Camera-type eye (tissue), 1 donor: ENCODE data around the gene HRAS. TPM values are rescaled to one million over a fixed set of nuclear protein-coding genes. Genes with fewer than 3 reads are reported as not detected.

Experiments used
- total RNA-seq: library from RNA; depleted of rRNA; stranded (reverse); fragments of >200 nt; gene quantifications from one replicate; pipeline ENCODE4 v1.2.3, GENCODE V29; 2014

HRAS gene
- 26.4 TPM for total RNA-seq

DNA sequence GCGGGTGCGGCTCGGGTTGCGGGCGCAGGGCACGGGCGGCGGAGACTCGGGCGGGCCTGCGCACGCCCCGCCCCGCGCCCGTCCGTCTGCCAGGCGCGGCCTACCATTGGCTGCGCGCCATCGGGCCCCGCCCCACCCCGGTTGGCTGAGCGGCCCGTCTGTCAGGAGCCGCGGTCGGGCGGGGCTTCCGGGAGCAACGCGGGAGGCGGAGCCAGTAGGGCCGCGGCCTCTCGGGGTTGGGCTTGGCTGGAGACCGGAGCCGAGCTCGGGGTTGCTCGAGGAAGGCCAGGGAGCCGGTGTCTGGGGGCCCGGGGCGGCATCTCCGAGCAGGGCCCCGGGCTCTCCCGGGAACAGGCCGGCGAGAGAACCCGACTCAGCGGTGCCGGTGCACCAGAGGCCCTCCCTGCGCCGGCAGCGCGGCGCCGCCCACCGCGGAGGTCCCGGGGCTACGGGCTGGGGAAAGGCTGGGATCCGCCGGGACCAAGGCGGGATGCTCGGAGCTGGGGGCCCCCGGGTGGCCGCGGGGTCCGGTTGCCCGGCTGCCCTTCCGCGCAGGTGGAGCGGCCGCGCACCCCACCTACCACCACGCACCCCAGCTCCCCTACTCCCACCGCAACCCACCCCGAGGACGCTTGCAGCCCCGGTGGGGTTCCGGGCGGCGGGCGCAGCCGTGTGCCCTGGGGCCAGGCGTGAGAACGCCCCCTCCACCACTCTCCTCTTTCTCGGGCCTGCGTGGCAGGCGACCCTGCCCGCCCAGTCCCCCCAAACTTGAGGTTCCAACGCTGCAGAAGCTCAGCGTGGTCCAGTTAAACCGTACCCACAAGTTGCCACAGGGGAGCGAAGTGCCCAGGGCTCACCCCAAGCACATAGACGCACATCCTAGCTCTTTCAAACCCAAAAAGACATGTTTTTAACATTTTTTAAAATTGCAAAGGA is at the start of gene HRAS:
HRAS (minus strand) TSS at position 58 of the 936 bp plus-strand sequence.

GRCh38 chr11:575996-576768 is 40.8 kb upstream of the HRAS start, which contains the start of gene PHRF1:
Gene PHRF1 (plus strand): TSS chr11:576470. CDS start chr11:581513, 5,043 bp downstream.

DNA sequence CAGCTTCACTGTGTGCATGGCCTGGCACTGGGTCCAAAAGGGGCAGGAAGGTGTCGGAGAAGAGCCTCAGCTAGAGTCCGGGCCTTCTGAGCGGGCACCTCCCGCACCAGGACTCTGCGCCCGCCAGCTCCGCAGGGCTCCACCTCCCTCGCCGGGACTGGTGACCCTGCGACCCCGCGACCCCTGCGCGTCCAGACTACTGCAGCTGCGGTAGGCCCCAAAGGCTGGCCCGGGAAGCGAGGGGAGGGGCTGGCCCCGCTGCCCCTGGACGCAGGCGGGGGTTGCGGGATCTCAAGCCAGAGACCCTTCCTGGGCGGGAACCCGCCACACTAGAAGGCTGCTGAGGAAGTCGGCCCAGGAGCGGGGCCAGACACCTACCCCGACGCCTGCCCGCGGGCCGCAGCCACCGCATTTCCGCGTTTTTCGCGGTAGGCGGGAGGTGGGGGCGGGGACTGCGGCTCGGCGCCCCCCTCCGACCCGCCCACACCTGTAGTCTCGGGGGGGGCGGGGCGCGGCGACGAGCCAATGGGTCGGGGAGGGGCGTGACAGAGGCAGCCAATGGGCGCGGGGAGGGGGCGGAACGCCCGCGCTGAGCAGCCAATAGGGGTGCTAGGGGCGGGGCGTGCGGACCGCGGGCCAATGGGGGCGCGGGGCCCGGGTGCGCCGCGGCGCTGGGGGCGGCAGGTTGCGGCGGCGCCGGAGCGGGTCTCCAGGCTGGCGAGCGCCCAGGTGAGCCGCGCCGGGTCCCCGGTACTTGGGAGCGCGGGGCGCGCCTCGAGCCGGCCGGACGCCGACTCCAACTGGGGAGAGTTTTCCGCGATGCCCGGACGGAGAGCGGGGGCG is 25.1 kb upstream of the HRAS start, which contains the start of the genes LMNTD2 and RASSF7:
LMNTD2 (minus strand) TSS at position 434 of the 843 bp plus-strand sequence; CDS start at position 412, 22 bp downstream.
RASSF7 (plus strand) TSS at position 666 of the 843 bp plus-strand sequence. CDS start 799 bp downstream, outside the sequence.

DNA sequence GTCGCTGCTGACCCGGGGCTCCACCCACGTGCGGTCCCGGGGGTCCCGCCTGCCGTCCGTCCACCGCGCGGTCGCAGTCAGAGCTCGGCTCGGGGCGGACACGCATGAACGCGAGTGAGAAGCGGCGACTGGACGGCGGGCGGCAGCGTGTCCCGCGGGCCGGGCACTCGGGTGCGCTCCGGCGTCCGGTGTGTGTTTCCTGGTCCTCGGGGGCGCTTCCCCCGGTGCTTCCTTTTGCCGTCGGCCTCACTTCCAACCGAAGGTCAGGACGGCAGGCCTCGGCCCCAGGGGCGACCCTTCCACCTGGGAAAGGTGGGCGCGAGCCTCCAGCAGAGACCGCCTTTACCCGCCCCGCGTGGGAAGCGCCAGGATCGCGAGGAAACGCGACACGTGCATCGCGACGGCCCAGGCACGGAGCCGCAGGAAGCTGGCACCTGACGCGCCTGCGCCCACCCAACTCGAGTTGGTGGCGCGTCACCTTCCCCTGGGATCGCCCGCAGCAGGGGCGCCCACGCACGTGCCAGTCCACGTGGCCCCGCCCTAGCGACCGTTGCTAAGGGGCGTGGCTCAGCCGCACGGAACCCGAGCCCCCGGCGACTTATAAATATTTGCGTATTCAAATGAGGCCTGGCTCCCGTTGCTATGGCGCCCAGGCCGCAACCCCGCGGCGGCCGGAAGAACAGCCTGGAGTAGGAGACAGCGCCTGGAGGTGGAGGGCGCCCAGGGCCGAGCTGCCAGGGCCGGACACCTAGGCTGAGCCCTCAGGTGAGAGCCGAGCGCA is 1.7 kb upstream of the HRAS start, which contains the start of gene LRRC56:
LRRC56 (plus strand) TSS at position 687 of the 781 bp plus-strand sequence. CDS start 3,158 bp downstream, outside the sequence.

DNA sequence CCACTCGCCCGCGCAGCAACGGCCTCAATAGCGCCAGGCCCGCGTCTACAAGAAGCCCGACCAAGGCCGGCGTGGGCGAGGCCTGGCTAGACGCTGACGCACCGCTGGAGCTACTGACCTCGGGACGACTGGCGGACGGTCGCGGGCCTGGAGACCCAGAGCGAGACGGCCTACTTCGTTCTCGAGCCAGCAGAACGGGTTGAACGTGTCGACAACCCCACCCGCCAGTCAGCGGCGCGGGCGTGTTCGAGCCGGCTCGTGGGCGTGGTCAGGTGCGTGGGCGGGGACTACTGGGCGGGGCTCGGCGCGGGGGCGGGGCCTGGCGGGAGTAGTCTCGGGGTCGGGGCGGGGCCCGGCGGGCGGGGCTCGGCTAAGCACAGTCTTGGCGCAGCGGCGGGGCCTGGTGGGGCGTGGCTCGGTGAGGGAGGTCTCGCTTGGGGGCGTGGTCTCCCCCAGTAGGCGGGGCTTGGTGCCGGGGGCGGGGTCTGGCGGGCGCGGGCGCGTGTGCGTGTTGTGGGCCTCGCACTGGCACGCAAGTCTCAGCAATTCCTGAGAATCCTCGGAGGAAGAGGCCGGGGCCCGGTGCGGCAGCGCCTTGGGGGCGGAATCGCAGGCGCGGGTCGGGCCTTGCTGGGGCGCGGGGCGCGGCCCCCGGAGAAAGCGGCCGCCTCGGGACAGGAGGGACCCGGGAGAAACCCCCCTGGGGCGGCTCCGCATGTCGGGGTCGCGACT is 28.2 kb downstream of the HRAS start, which contains the start of gene RNH1:
RNH1 (minus strand) TSS at position 248 of the 732 bp plus-strand sequence. CDS start 5,080 bp downstream, outside the sequence.

Other genes starting within 250 kb of the HRAS start
- gene PGGHG, start 246.4 kb downstream of the HRAS start, total RNA-seq: 22.1 TPM
- not detected for gene IFITM5, start 236.1 kb downstream of the HRAS start, total RNA-seq
- 11.1 TPM for gene IFITM2, start 227.8 kb downstream of the HRAS start, total RNA-seq
- gene IFITM1, start 221.5 kb downstream of the HRAS start, total RNA-seq: 20.2 TPM
- gene IFITM3, start 214.7 kb downstream of the HRAS start, total RNA-seq: 43.5 TPM
- gene B4GALNT4, start 166.1 kb downstream of the HRAS start, total RNA-seq: 71.6 TPM
- 5.5 TPM for gene PKP3, start 141.4 kb downstream of the HRAS start, total RNA-seq
- gene SIGIRR, start 120.6 kb downstream of the HRAS start, total RNA-seq: 13.3 TPM
- 1.4 TPM for gene ANO9, start 93.6 kb downstream of the HRAS start, total RNA-seq
- 36.4 TPM for gene PTDSS2, start 85.3 kb downstream of the HRAS start, total RNA-seq
- 116 TPM for gene RNH1, start 28.3 kb downstream of the HRAS start, total RNA-seq
- 1.2 TPM for gene LRRC56, start 2.0 kb upstream of the HRAS start, total RNA-seq
- 0.33 TPM for gene LMNTD2, start 25.2 kb upstream of the HRAS start, total RNA-seq
- gene RASSF7, start 25.4 kb upstream of the HRAS start, total RNA-seq: 10.8 TPM
- 34.7 TPM for gene PHRF1, start 40.9 kb upstream of the HRAS start, total RNA-seq
- gene IRF7, start 80.4 kb upstream of the HRAS start, total RNA-seq: 12.1 TPM
- 0.88 TPM for gene CDHR5, start 89.4 kb upstream of the HRAS start, total RNA-seq
- not detected for gene SCT, start 91.6 kb upstream of the HRAS start, total RNA-seq
- 1.2 TPM for gene DRD4, start 101.7 kb upstream of the HRAS start, total RNA-seq
- 31.4 TPM for gene DEAF1, start 159.6 kb upstream of the HRAS start, total RNA-seq
- 18.5 TPM for gene TMEM80, start 160.2 kb upstream of the HRAS start, total RNA-seq
- 14.1 TPM for gene EPS8L2, start 170.7 kb upstream of the HRAS start, total RNA-seq
- gene TALDO1, start 211.9 kb upstream of the HRAS start, total RNA-seq: 91.0 TPM
- 42.8 TPM for gene GATD1, start 241.9 kb upstream of the HRAS start, total RNA-seq